ENCODE data around the gene HAP1.

The HAP1 gene

DNA sequence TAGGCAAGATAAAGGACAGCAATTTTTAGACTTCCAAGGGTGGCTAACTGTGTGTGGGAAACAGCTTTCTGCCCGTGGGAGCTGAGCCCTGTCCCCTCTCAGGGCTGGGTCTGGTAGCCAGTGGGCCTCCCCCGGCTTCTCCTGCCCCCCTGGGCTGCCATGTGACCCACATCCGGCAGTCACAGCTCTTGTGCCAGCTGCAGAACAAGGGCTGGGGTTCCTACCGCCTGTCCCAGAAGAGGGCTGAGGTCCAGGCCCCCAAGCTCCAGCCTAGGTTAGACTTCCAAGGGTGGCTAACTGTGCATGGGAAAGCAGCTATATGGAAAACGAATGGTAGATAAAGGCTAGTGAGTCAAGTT, 16.2 kb downstream of the HAP1 start:
- DNase-seq: no peak
- Histone ChIP-seq H3K27me3 (replicated peaks; ENCODE audit: insufficient read depth, low read length) (no peaks in the 10 kb centered on the region), H4K20me1 (ENCODE audit: insufficient read depth, low read length) (no peaks in the 10 kb centered on the region), H2AFZ (ENCODE audit: low read length) (no peak overlapping the region), H3K4me2 (ENCODE audit: low read depth, low read length) (no peak overlapping the region), H3K4me3 (ENCODE audit: low read length) (no peak overlapping the region), H3F3A (ENCODE audit: insufficient read depth, low read length) (no peaks in the 10 kb centered on the region), H3K9ac (ENCODE audit: low read length) (no peak overlapping the region), H3K4me1 (ENCODE audit: low read length) (no peaks in the 10 kb centered on the region), H3K79me2 (ENCODE audit: low read length) (no peaks in the 10 kb centered on the region), H3K9me2 (replicated peaks; ENCODE audit: insufficient read depth, low read length) (no peaks in the 10 kb centered on the region), H3K27ac (ENCODE audit: low read length) (no peak overlapping the region), H3K36me3 (replicated peaks; ENCODE audit: insufficient read depth, low read length) (no peaks in the 10 kb centered on the region), H3K9me3 (replicated peaks; ENCODE audit: insufficient read depth, low read length) (no peaks in the 10 kb centered on the region)
- no peak for TF ChIP-seq EZH2phosphoT487 (IDR thresholded peaks at IDR 0.05; ENCODE audit: low read length)
- TF ChIP-seq EZH2 (optimal IDR thresholded peaks at IDR 0.05; ENCODE audit: low read depth, low read length): no peak
- no peak for TF ChIP-seq CTCF (IDR thresholded peaks at IDR 0.05; ENCODE audit: low read length)

- no peaks in the 10 kb centered on the region for H3F3A ChIP-seq (ENCODE audit: insufficient read depth, low read length)
- no peak overlapping the region for H3K27ac ChIP-seq (ENCODE audit: low read length)
- no peak overlapping the region for H3K4me2 ChIP-seq (ENCODE audit: low read depth, low read length)
- TF ChIP-seq EZH2 (optimal IDR thresholded peaks at IDR 0.05; ENCODE audit: low read depth, low read length): no peak
- TF ChIP-seq CTCF (IDR thresholded peaks at IDR 0.05; ENCODE audit: low read length): no peak
- TF ChIP-seq EZH2phosphoT487 (IDR thresholded peaks at IDR 0.05; ENCODE audit: low read length): no peak
- no peak overlapping the region for H3K4me3 ChIP-seq (ENCODE audit: low read length)
- no peaks in the 10 kb centered on the region for H4K20me1 ChIP-seq (ENCODE audit: insufficient read depth, low read length)
- no peaks in the 10 kb centered on the region for H3K27me3 ChIP-seq (replicated peaks; ENCODE audit: insufficient read depth, low read length)
- H3K9me2 ChIP-seq (replicated peaks; ENCODE audit: insufficient read depth, low read length): no peaks in the 10 kb centered on the region
- H3K9me3 ChIP-seq (replicated peaks; ENCODE audit: insufficient read depth, low read length): no peaks in the 10 kb centered on the region
- H3K4me1 ChIP-seq (ENCODE audit: low read length): no peaks in the 10 kb centered on the region
- no peaks in the 10 kb centered on the region for H3K79me2 ChIP-seq (ENCODE audit: low read length)
- H3K36me3 ChIP-seq (replicated peaks; ENCODE audit: insufficient read depth, low read length): no peaks in the 10 kb centered on the region
- H2AFZ ChIP-seq (ENCODE audit: low read length): no peak overlapping the region
- no peak for DNase-seq
- no peak overlapping the region for H3K9ac ChIP-seq (ENCODE audit: low read length)
These were observed 16.8 kb downstream of the HAP1 start for GRCh38 chr17:41717408-41718286.

DNA sequence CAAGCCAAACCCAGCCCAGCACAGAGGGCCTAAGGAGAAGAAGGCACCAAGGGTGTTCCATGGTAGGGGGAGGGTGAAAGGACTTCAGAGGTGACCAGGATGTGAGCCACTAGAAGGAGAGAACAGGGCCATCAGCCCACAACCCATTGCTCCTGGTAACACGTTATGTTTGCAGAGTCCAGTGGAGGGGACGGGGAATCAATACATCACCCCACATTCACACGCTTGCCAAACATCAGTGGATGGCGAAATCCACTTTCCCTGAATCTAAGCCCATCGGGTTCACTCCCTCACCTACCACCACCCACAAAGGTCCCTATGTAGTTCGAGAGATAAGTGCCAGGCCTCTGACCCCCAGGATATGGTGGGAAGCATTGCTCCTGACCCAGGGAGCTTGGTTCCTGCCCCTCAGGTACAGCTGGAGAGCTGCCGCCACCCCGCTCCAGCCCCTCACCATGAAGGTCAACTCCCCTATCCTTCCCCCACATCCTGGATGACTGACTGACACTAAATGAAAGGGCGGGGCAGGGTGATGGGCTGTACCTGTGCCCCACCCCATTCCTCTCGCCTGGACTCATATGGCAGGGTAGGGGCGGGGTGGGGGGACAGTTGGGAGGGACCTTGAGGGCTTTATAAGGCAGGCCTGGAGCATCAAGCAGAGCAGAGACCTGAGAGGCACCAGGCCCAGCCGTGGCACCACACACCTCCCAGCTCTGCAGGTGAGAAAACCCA, 22.6 kb downstream of the HAP1 start, which contains the start of gene GAST:
Gene GAST (plus strand): TSS at position 663 of the 732 bp plus-strand sequence. CDS start 3,106 bp downstream, outside the sequence.
- Histone ChIP-seq H4K20me1 (ENCODE audit: insufficient read depth, low read length) (no peaks in the 10 kb centered on the region), H3K27me3 (replicated peaks; ENCODE audit: insufficient read depth, low read length) (no peaks in the 10 kb centered on the region), H3K4me1 (ENCODE audit: low read length) (no peaks in the 10 kb centered on the region), H3K9me3 (replicated peaks; ENCODE audit: insufficient read depth, low read length) (no peaks in the 10 kb centered on the region), H2AFZ (ENCODE audit: low read length) (no peak within 1 kb of the TSS), H3K9me2 (replicated peaks; ENCODE audit: insufficient read depth, low read length) (no peaks in the 10 kb centered on the region), H3F3A (ENCODE audit: insufficient read depth, low read length) (no peaks in the 10 kb centered on the region), H3K36me3 (replicated peaks; ENCODE audit: insufficient read depth, low read length) (no peaks in the 10 kb centered on the region), H3K79me2 (ENCODE audit: low read length) (no peaks in the 10 kb centered on the region), H3K4me3 (ENCODE audit: low read length) (no peak within 1 kb of the TSS), H3K27ac (ENCODE audit: low read length) (no peak within 1 kb of the TSS), H3K9ac (ENCODE audit: low read length) (no peak within 1 kb of the TSS), H3K4me2 (ENCODE audit: low read depth, low read length) (no peak within 1 kb of the TSS)
- TF ChIP-seq CTCF (IDR thresholded peaks at IDR 0.05; ENCODE audit: low read length) (no peak), EZH2 (optimal IDR thresholded peaks at IDR 0.05; ENCODE audit: low read depth, low read length) (no peak), EZH2phosphoT487 (IDR thresholded peaks at IDR 0.05; ENCODE audit: low read length) (no peak)
- DNase-seq: no peak
